HG03103 (cell line): ENCODE data around the gene UQCC2.

Experiments used
- ATAC-seq: cut with Tn5 transposase; IDR thresholded peaks from one replicate; pipeline ENCODE4 v1.9.1; 2021; ENCODE audit warnings: low read depth; ENCODE audit not compliant: unreplicated experiment

Gene UQCC2

GRCh38 chr6:33726696-33727095 is 15.2 kb upstream of the UQCC2 start:
- no peak for ATAC-seq

GRCh38 chr6:33725891-33726673 is 14.6 kb upstream of the UQCC2 start:
- ATAC-seq, result no peak

GRCh38 chr6:33725222-33725621 is 13.7 kb upstream of the UQCC2 start:
- no peak for ATAC-seq

- ATAC-seq, result no peak
Observed at GRCh38 chr6:33724102-33725023, 12.9 kb upstream of the UQCC2 start.

DNA sequence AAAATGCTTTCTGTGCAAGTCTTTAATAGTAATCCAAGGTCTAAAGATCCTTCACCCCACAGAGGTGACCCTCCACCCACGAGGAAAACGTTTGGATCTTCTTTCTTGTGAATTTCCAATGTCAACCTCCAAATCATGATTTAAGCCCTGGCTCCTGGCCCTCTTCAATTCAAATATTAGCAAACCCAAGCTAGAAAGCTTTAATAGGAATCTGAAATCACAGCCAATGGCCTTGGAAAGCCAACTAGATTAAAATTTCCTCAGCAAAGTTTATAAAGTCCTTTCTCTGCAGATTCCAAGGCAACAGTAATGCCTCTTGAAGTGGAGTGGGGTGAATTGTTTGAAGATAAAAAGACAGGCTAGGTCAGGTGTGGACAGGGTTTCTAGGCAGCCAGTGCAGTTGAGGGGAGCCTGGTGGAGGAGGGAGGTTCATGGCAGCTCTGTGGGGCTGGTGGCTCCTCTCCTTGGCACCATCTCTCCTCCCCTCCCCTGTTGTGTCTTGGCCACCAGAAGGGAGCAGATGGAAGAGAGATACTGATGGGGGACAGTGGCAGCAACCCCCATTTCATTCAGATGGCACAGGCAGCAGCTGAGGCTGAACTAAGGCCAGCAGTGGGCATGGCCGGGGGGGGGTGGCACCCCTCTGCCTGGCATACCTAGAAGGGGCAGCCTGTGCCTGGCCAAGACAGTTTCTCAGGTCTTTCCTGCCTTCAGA is 12.0 kb upstream of the UQCC2 start:
- ATAC-seq, result no peak

DNA sequence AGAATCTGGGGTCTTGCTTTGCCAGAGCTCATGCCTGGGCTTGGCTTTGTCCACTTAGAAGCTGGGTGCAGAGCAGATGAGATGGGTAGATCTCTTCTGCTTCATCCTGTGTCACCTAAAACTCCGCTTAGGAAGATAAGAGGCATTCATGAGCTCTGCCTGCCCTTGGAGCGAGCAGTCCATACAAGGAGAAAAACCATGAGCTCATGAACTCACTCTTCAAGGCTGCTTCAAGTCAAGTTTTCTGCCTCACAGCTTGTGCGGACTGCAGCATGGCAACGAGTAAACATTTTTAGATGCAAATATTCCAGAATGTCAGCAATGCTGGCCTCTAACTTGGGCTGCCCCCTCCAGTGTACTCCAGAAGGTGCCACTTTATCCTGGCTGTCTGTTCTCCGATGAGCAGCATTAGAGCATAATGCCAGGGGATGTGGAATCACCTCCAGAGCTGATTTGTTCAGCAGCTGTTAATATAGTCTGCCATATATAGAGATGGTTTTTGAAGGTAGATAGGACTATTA is 10.7 kb upstream of the UQCC2 start:
- no peak for ATAC-seq

- no peak for ATAC-seq
Observed at GRCh38 chr6:33721508-33721907, 10.0 kb upstream of the UQCC2 start.

- no peak for ATAC-seq
Observed at GRCh38 chr6:33720998-33721397, 9.5 kb upstream of the UQCC2 start.

DNA sequence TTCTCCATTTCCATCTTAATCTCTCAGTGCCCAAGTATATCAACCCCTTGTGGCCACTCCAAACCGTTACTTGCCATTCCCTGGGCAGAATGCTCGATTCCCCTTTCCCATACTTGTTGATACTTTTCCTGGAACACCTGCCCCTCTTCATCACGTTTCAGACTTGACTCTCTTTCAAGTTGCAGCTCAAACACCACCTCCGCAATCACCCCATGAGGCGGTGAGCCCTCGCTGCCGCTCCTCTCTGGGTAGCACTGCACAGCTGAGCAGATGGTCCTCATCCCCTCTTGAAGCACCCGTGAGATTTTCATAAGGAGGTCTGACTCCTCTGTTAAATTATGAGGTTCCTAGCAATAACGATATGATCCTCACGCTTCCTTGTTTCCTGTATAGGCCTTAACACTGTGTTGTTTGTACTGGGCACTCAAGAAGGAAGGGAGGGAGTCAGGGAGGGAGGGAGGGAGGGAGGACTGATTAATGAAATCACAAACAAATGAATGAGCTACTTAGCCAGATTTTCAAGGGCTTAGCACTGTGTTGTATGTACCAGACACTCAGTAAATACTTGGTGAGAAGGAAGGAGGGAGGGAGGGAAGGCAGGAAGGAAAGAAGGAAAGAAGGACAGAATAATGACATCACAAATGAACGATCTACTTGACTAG is 8.0 kb upstream of the UQCC2 start:
- ATAC-seq, result no peak

DNA sequence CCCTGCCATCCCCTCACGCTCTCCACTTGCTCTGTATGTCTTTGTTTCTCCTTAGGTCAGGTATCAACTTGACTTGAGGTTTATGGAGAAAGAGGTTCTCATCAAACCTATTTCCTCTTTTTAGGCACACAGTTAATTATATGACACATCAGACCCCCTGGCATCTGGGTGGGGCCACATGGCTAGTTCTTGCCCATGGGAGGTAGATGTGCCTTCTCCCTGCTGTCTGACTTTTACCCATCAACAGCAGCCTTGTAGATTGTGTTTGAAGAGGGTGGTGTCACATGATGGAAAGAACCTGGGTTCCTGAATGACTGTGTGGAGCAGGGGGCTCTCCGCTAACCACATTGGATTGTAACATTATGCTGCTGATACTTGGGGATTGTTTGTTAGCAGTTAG is 7.2 kb upstream of the UQCC2 start:
- no peak for ATAC-seq

DNA sequence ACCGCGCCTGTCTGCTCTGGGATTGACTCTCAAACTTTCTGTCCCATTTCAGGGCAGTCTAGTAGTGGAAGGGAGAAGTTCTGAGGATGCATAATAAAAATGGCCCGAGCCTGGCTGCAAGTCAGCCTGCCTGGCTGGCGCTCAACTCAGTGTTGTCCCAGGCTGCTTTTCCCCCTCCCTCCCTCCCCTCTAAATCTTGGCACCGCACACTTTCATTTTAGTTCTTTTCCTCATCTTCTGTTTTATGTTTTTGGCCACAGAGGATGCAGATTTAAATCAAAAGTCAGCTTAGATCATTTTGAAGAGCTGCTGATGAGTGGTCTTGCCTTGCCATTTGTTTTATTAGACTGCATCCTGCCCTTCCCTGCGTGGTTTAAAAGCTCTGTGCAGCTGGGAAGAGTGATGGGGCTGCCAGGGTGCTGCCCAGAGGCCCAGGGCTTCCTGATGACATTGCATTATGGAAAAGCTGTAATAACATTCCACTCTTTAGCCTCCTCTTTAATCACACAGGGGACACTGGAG is 6.5 kb upstream of the UQCC2 start:
- ATAC-seq, result no peak

DNA sequence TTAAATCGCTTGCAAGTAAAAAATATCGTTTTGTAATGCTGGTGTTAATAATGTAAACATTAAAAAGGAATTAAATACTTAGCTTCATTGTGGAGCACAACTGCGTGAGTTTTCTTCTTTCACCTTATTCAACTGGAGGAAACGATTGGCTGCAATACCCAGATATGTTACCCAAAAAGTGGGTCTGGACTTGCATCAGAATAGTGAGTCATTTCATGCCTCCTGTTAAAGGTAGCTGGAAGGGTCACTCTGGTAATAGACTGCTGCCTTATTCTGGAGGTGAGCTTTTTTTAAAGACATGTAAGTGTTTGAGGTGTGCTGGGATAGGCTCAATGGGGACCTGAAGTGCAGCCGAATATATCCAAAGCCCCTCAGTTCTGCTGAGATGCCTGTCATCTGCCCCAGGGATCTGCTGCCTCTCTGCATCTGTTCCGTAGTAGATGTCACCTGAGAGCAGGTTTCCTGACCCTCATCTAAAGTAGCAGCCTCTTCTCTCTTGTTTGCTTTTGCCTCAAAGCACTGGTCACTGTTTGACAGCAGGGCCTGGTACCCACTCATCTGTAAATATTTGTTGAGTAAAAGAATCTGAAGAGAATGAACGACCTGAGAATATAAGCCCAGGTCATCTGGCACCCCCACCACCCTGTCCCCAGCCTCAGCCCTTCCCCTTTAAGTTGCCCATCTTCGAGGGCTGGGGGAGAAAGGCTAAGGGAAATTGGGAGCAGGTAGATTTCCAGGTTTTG is 5.6 kb upstream of the UQCC2 start:
- ATAC-seq, result no peak

- ATAC-seq, result no peak
Observed at GRCh38 chr6:33716379-33716778, 4.9 kb upstream of the UQCC2 start.

DNA sequence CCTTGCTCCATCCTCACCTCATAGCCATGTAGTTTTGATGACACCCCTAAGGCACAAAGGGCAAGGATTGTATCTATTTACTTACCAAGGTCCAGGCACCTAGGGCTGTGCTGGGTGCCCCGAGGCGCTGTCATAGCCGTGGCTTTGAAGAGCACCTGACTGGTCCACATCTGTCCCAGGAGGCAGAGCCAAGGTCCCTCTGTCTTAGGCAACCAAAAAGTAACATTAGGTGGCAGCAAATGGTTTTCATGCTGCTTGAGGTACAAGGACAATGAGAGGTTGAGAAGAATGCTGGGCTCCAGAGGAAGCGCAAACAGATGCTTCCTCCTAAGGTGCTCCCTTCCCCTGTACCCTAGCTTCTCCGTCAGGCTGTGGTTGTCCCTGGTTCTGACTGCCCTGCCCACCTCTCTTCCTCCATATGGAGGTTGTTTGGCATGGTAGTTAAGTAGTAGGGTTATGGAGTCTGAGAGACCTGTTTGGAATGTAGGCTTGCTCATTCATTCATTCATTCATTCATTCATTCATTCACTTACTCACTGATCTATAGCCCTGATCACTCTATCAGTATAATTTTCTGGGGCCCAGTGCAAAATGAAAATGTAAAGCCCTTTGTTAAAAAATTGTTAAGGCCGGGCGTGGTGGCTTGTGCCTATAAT is 3.0 kb upstream of the UQCC2 start:
- no peak for ATAC-seq

DNA sequence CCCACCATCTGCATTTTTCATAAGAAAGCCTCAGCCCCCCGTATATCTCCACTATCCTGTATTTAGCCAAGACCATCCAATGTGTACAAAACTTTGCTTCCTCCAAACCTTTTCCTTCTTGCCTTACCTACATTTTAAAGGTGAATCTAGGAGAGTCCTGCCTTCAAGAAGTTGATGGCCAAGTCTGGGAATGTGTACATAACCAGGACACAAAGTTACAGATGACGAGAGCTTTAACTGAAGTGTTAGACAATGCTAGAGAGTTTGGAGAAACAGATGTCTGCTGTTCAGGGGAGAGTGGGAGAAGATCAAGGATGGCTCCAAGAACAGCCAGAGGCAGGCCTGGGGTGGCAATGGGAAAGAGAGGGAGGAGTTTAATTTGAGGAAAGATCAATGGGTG is 2.3 kb upstream of the UQCC2 start:
- no peak for ATAC-seq

- ATAC-seq, result no peak
Observed at GRCh38 chr6:33712914-33713313, 1.4 kb upstream of the UQCC2 start.

- no peak for ATAC-seq
Observed at GRCh38 chr6:33710296-33711121, 991 bp downstream of the UQCC2 start.
